ENCODE data around the gene DMTF1.
"Not testable (repeated sequence)": the region's sequence is repeated elsewhere in the genome, so short reads cannot be mapped to it uniquely, and the experiment has no call there.

Gene DMTF1

GRCh38 chr7:87231711-87232110 lies 79.5 kb downstream of the DMTF1 start:
- DNase-seq = no peak

GRCh38 chr7:87234949-87235348 lies 82.7 kb downstream of the DMTF1 start:
- DNase-seq = no peak

DNA sequence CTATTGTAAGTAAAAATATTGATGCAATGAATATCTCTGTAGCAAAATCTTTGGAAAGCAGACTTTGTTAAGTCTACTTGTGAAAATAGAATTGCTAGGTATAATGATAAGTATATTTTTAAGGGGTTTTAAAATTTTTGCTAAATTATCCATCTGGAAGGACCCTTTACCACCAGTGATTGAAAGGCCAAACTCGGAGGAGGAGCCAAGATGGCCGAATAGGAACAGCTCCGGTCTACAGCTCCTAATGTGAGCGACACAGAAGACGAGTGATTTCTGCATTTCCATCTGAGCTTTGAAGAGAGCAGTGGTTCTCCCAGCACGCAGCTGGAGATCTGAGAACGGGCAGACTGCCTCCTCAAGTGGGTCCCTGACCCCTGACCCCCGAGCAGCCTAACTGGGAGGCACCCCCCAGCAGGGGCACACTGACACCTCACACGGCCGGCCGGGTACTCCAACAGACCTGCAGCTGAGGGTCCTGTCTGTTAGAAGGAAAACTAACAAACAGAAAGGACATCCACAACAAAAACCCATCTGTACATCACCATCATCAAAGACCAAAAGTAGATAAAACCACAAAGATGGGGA lies 86.3 kb downstream of the DMTF1 start:
- not testable (repeated sequence) for DNase-seq

- not testable (repeated sequence) for DNase-seq
These were observed 93.4 kb downstream of the DMTF1 start for GRCh38 chr7:87245671-87246070.
